ENCODE results near the gene DCAF12.

Gene DCAF12

DNA sequence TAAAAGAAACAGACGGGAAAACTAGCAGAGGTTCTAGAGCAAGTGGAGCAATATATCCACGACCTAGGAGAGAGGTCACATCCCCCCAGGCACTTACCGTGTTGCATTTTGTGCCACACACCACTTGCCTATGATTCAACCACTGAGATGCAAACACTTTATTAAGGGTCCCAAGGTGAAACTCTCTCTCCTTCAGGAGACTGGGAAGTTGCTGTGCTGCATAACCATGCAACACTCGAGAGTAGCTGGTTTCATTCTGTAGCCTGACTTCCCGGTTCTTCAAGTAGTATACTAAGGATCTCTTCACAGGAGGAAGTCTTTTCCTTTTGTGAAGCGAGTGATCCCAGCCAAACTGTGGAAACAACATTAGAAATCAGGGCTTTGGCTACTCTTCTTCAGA, 1.6 kb downstream of the DCAF12 start:
- ATAC-seq, result no peak

DNA sequence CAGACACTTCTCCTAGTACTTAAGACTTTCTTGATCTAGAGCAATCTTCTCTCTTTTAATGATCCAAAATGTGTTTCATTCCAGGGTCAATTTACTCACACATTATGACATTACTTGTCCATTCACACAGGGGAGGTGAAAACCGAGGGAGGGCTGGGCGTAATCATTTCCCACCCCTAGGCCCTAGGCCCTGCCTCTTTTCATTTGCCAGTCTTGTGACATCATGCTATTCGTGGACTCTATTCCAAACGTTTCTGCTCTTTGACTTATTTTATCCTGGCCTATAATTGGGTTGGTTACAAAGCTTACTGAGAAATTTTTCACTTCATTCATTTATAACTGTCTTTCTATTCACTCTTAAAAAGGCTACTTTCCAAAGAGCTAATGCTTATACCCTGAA, 2.4 kb downstream of the DCAF12 start:
- no peak for ATAC-seq
- TF ChIP-seq ZNF8 (CRISPR knock-in tag; IDR thresholded peaks at IDR 0.05) (no peak), GLIS3 (CRISPR knock-in tag; IDR thresholded peaks at IDR 0.05) (no peak), CSDC2 (CRISPR knock-in tag; IDR thresholded peaks at IDR 0.05) (no peak), SNAI2 (CRISPR knock-in tag; IDR thresholded peaks at IDR 0.05) (no peak), ARNTL (CRISPR knock-in tag; IDR thresholded peaks at IDR 0.05; ENCODE audit: borderline replicate concordance, low read depth) (no peak), ZFP30 (CRISPR knock-in tag; IDR thresholded peaks at IDR 0.05) (no peak), ZNF565 (CRISPR knock-in tag; conservative IDR thresholded peaks at IDR 0.05; ENCODE audit: low read depth) (no peak), ZC3H10 (CRISPR knock-in tag; IDR thresholded peaks at IDR 0.05) (no peak), BACH2 (CRISPR knock-in tag; IDR thresholded peaks at IDR 0.05; ENCODE audit: borderline replicate concordance) (no peak), CREB5 (CRISPR knock-in tag; IDR thresholded peaks at IDR 0.05; ENCODE audit: low read depth) (no peak), ZFP3 (CRISPR knock-in tag; IDR thresholded peaks at IDR 0.05) (no peak), ZNF70 (CRISPR knock-in tag; IDR thresholded peaks at IDR 0.05) (no peak)
- TF ChIP-seq, protein P1, sequence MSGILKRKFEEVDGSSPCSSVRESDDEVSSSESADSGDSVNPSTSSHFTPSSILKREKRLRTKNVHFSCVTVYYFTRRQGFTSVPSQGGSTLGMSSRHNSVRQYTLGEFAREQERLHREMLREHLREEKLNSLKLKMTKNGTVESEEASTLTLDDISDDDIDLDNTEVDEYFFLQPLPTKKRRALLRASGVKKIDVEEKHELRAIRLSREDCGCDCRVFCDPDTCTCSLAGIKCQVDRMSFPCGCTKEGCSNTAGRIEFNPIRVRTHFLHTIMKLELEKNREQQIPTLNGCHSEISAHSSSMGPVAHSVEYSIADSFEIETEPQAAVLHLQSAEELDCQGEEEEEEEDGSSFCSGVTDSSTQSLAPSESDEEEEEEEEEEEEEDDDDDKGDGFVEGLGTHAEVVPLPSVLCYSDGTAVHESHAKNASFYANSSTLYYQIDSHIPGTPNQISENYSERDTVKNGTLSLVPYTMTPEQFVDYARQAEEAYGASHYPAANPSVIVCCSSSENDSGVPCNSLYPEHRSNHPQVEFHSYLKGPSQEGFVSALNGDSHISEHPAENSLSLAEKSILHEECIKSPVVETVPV (CRISPR knock-in tag; IDR thresholded peaks at IDR 0.05), result no peak
- TF ChIP-seq, protein P2, sequence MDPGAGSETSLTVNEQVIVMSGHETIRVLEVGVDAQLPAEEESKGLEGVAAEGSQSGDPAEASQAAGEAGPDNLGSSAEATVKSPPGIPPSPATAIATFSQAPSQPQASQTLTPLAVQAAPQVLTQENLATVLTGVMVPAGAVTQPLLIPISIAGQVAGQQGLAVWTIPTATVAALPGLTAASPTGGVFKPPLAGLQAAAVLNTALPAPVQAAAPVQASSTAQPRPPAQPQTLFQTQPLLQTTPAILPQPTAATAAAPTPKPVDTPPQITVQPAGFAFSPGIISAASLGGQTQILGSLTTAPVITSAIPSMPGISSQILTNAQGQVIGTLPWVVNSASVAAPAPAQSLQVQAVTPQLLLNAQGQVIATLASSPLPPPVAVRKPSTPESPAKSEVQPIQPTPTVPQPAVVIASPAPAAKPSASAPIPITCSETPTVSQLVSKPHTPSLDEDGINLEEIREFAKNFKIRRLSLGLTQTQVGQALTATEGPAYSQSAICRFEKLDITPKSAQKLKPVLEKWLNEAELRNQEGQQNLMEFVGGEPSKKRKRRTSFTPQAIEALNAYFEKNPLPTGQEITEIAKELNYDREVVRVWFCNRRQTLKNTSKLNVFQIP (CRISPR knock-in tag; IDR thresholded peaks at IDR 0.05; ENCODE audit: borderline replicate concordance, low read depth), result no peak

More for the DNA sequence above, 1.6 kb downstream of the DCAF12 start:
- TF ChIP-seq PPARA (CRISPR knock-in tag; IDR thresholded peaks at IDR 0.05; ENCODE audit: borderline replicate concordance) (no peak), ZC3H10 (CRISPR knock-in tag; IDR thresholded peaks at IDR 0.05) (no peak), PATZ1 (CRISPR knock-in tag; IDR thresholded peaks at IDR 0.05; ENCODE audit: borderline replicate concordance) (no peak)

- no peak for TF ChIP-seq GLIS3 (CRISPR knock-in tag; IDR thresholded peaks at IDR 0.05)
- no peak for TF ChIP-seq ZNF70 (CRISPR knock-in tag; IDR thresholded peaks at IDR 0.05)
- TF ChIP-seq OSR1 (CRISPR knock-in tag; IDR thresholded peaks at IDR 0.05), result no peak
- TF ChIP-seq BACH2 (CRISPR knock-in tag; IDR thresholded peaks at IDR 0.05; ENCODE audit: borderline replicate concordance), result no peak
- no peak for TF ChIP-seq ZNF565 (CRISPR knock-in tag; conservative IDR thresholded peaks at IDR 0.05; ENCODE audit: low read depth)
- no peak for TF ChIP-seq PPARA (CRISPR knock-in tag; IDR thresholded peaks at IDR 0.05; ENCODE audit: borderline replicate concordance)
- TF ChIP-seq ARNTL (CRISPR knock-in tag; IDR thresholded peaks at IDR 0.05; ENCODE audit: borderline replicate concordance, low read depth), result no peak
- ATAC-seq, result no peak
Observed at GRCh38 chr9:34123682-34124081, 2.8 kb downstream of the DCAF12 start.

DNA sequence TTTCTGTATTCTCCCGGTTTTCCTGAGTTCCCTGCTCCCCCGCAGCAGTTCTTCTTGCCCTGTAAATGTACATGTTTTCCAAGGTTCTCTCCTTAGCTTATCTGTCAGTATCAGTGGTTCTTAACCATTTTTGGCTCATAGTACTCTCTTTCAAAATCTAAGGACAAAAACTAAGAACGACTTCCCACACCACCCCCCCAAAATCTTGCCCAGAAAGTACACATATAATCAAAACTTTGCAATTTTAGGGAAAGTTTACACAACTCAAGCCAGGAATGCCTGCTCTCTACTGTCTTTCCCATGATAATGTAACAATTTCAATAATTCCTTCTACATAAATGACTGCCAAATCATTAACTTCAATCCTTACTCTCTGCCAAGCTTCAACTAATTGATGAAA, 4.5 kb downstream of the DCAF12 start:
- no peak for TF ChIP-seq CREB5 (CRISPR knock-in tag; IDR thresholded peaks at IDR 0.05; ENCODE audit: low read depth)
- no peak for TF ChIP-seq ZNF565 (CRISPR knock-in tag; conservative IDR thresholded peaks at IDR 0.05; ENCODE audit: low read depth)
- TF ChIP-seq ZNF8 (CRISPR knock-in tag; IDR thresholded peaks at IDR 0.05), result no peak
- no peak for TF ChIP-seq BACH2 (CRISPR knock-in tag; IDR thresholded peaks at IDR 0.05; ENCODE audit: borderline replicate concordance)
- no peak for TF ChIP-seq RARB (CRISPR knock-in tag; IDR thresholded peaks at IDR 0.05)
- no peak for TF ChIP-seq ZFP30 (CRISPR knock-in tag; IDR thresholded peaks at IDR 0.05)
- no peak for TF ChIP-seq PATZ1 (CRISPR knock-in tag; IDR thresholded peaks at IDR 0.05; ENCODE audit: borderline replicate concordance)
- TF ChIP-seq TCF4 (CRISPR knock-in tag; IDR thresholded peaks at IDR 0.05; ENCODE audit: borderline replicate concordance), result no peak
- TF ChIP-seq TSHZ2 (CRISPR knock-in tag; IDR thresholded peaks at IDR 0.05), result no peak
- no peak for TF ChIP-seq ISL1 (CRISPR knock-in tag; IDR thresholded peaks at IDR 0.05)
- TF ChIP-seq ESRRG (CRISPR knock-in tag; IDR thresholded peaks at IDR 0.05), result no peak
- no peak for ATAC-seq

Measured in SK-N-SH treated with all-trans-retinoic acid at 6 μM for 48 hours (cell line).